ENCODE measurements around the gene CKAP5. TPM values are rescaled to one million over a fixed set of nuclear protein-coding genes. Genes with fewer than 3 reads are reported as not detected.

Gene CKAP5
- total RNA-seq, 1 donor from 2014 or later, result 125 TPM

DNA sequence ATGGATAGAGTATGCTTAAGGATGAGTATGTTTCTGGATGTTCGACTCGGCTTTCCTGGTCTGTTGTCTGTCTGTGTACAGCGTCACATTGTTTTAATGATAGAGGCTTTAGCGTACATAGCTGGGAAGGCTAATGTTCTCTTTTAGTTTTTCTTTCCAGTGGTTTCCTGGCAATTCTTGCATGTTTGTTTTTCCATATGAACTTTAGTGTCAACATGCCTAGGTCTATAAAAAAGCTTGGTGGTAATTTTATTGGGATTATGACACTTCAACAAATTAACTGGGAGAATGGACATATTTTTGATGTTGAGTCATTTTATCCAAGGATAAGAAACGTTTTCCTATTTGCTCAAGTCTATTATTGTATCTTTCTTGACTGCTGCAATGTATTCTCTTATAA, 109.5 kb downstream of the CKAP5 start:
- H3K27ac Mint-ChIP-seq, result no peak overlapping the region
- TF ChIP-seq CTCF (IDR thresholded peaks at IDR 0.05; ENCODE audit: unreplicated experiment), result no peak
- H3K27me3 Mint-ChIP-seq (ENCODE audit: low read depth), result no peaks in the 10 kb centered on the region
- H3K9me3 Mint-ChIP-seq, result no peaks in the 10 kb centered on the region
- H3K4me1 Mint-ChIP-seq, result no peaks in the 10 kb centered on the region
- no peak overlapping the region for H3K4me3 Mint-ChIP-seq
- peaks cover 19% of the 10 kb centered on the region for H3K36me3 Mint-ChIP-seq
- DNase-seq (ENCODE audit: low spot score in 2 of 2, unreplicated experiment in 2 of 2), result no peak

- H3K27me3 Mint-ChIP-seq (ENCODE audit: low read depth), result no peaks in the 10 kb centered on the region
- no peaks in the 10 kb centered on the region for H3K9me3 Mint-ChIP-seq
- H3K27ac Mint-ChIP-seq, result no peak overlapping the region
- H3K4me3 Mint-ChIP-seq, result no peak overlapping the region
- TF ChIP-seq CTCF (IDR thresholded peaks at IDR 0.05; ENCODE audit: unreplicated experiment), result no peak
- H3K4me1 Mint-ChIP-seq, result no peaks in the 10 kb centered on the region
- peaks cover 14% of the 10 kb centered on the region for H3K36me3 Mint-ChIP-seq
- no peak for DNase-seq (ENCODE audit: low spot score in 2 of 2, unreplicated experiment in 2 of 2)
Measured at GRCh38 chr11:46736146-46736545, 109.9 kb downstream of the CKAP5 start.

DNA sequence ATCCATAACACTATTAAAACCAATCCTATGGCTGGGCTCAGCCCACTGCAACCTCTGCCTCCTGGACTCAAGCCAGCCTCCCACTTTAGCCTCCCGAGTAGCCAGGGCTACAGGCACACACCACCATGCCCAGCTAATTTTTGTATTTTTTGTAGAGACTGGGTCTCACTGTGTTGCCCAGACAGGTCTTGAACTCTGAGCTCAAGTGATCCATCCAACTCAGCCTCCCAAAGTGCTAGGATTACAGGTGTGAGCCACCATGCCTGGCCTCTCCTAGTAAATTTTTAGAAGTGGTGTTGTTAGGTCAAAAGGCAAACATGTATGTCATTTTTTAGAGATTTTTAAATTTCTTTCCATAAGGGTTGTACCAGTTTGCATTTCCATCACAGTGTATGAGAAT, 112.8 kb downstream of the CKAP5 start:
- Mint-ChIP-seq H3K9me3 (no peaks in the 10 kb centered on the region), H3K27me3 (ENCODE audit: low read depth) (no peaks in the 10 kb centered on the region), H3K36me3 (no peaks in the 10 kb centered on the region), H3K27ac (no peak overlapping the region), H3K4me3 (no peak overlapping the region), H3K4me1 (no peaks in the 10 kb centered on the region)
- no peak for DNase-seq (ENCODE audit: low spot score in 2 of 2, unreplicated experiment in 2 of 2)
- no peak for TF ChIP-seq CTCF (IDR thresholded peaks at IDR 0.05; ENCODE audit: unreplicated experiment)

GRCh38 chr11:46731545-46731944, 114.5 kb downstream of the CKAP5 start:
- no peaks in the 10 kb centered on the region for H3K4me1 Mint-ChIP-seq
- H3K9me3 Mint-ChIP-seq, result no peaks in the 10 kb centered on the region
- no peak overlapping the region for H3K4me3 Mint-ChIP-seq
- H3K27me3 Mint-ChIP-seq (ENCODE audit: low read depth), result no peaks in the 10 kb centered on the region
- TF ChIP-seq CTCF (IDR thresholded peaks at IDR 0.05; ENCODE audit: unreplicated experiment), result no peak
- no peak overlapping the region for H3K27ac Mint-ChIP-seq
- DNase-seq (ENCODE audit: low spot score in 2 of 2, unreplicated experiment in 2 of 2), result no peak
- H3K36me3 Mint-ChIP-seq, result no peaks in the 10 kb centered on the region

- no peak for DNase-seq (ENCODE audit: low spot score in 2 of 2, unreplicated experiment in 2 of 2)
- Mint-ChIP-seq H3K27ac (no peak overlapping the region), H3K4me3 (no peak overlapping the region)
Measured at GRCh38 chr11:46729110-46730027, 116.7 kb downstream of the CKAP5 start.

More at GRCh38 chr11:46729110-46730027, 116.7 kb downstream of the CKAP5 start:
- H3K4me1 Mint-ChIP-seq, result no peaks in the 10 kb centered on the region
- no peaks in the 10 kb centered on the region for H3K9me3 Mint-ChIP-seq
- no peaks in the 10 kb centered on the region for H3K36me3 Mint-ChIP-seq
- TF ChIP-seq CTCF (IDR thresholded peaks at IDR 0.05; ENCODE audit: unreplicated experiment), result no peak
- H3K27me3 Mint-ChIP-seq (ENCODE audit: low read depth), result no peaks in the 10 kb centered on the region

All from mesothelial cell of epicardium (in vitro differentiated cells).